BLaER1 (cell line): Measurements from ENCODE around the gene PCSK9.

ENCODE experiments used
- H3K27ac ChIP-seq: shearing (Covaris generic); formaldehyde crosslinking; 2 replicates; pipeline ENCODE4 v1.8.1; 2022
- H3K27me3 ChIP-seq: shearing (Covaris generic); formaldehyde crosslinking; 2 replicates; pipeline ENCODE4 v1.8.1; 2022
- H3K36me3 ChIP-seq: shearing (Covaris generic); formaldehyde crosslinking; 2 replicates; pipeline ENCODE4 v1.8.1; 2022
- H3K4me1 ChIP-seq: shearing (Covaris generic); formaldehyde crosslinking; 2 replicates; pipeline ENCODE4 v1.8.1; 2022
- H3K4me2 ChIP-seq: shearing (Covaris generic); formaldehyde crosslinking; 2 replicates; pipeline ENCODE4 v1.8.1; 2022
- H3K4me3 ChIP-seq: shearing (Covaris generic); formaldehyde crosslinking; 2 replicates; pipeline ENCODE4 v1.8.1; 2022
- H3K9ac ChIP-seq: shearing (Covaris generic); formaldehyde crosslinking; 2 replicates; pipeline ENCODE4 v1.8.1; 2022
- H3K9me3 ChIP-seq: shearing (Covaris generic); formaldehyde crosslinking; 2 replicates; pipeline ENCODE4 v1.8.1; 2022
- H4K20me1 ChIP-seq: shearing (Covaris generic); formaldehyde crosslinking; 2 replicates; pipeline ENCODE4 v1.8.1; 2022
- Cebpa-rat ChIP-seq: shearing (Covaris generic); IDR thresholded peaks from 2 replicates; pipeline ENCODE4 v1.8.1; 2022

PCSK9 gene

GRCh38 chr1:55043726-55044125, 4.4 kb downstream of the PCSK9 start:
- no peaks in the 10 kb centered on the region for H3K36me3 ChIP-seq
- no peaks in the 10 kb centered on the region for H3K9me3 ChIP-seq
- no peak overlapping the region for H3K4me3 ChIP-seq
- no peak for TF ChIP-seq Cebpa-rat
- no peaks in the 10 kb centered on the region for H4K20me1 ChIP-seq
- no peak overlapping the region for H3K27ac ChIP-seq
- H3K27me3 ChIP-seq: no peaks in the 10 kb centered on the region
- no peaks in the 10 kb centered on the region for H3K4me1 ChIP-seq
- no peak overlapping the region for H3K9ac ChIP-seq
- H3K4me2 ChIP-seq: no peak overlapping the region

- Histone ChIP-seq H4K20me1 (no peaks in the 10 kb centered on the region), H3K9me3 (no peaks in the 10 kb centered on the region), H3K4me1 (no peaks in the 10 kb centered on the region), H3K9ac (no peak overlapping the region), H3K27ac (no peak overlapping the region), H3K4me2 (no peak overlapping the region), H3K36me3 (no peaks in the 10 kb centered on the region), H3K27me3 (no peaks in the 10 kb centered on the region), H3K4me3 (no peak overlapping the region)
- no peak for TF ChIP-seq Cebpa-rat
Measured at GRCh38 chr1:55044617-55045397, 5.5 kb downstream of the PCSK9 start.

GRCh38 chr1:55045430-55045829, 6.1 kb downstream of the PCSK9 start:
- no peak for TF ChIP-seq Cebpa-rat
- no peaks in the 10 kb centered on the region for H4K20me1 ChIP-seq
- no peak overlapping the region for H3K4me2 ChIP-seq
- no peak overlapping the region for H3K9ac ChIP-seq
- H3K9me3 ChIP-seq: no peaks in the 10 kb centered on the region
- no peak overlapping the region for H3K4me3 ChIP-seq
- H3K36me3 ChIP-seq: no peaks in the 10 kb centered on the region
- H3K27ac ChIP-seq: no peak overlapping the region
- no peaks in the 10 kb centered on the region for H3K27me3 ChIP-seq
- no peaks in the 10 kb centered on the region for H3K4me1 ChIP-seq

GRCh38 chr1:55046871-55047270, 7.5 kb downstream of the PCSK9 start:
- no peaks in the 10 kb centered on the region for H4K20me1 ChIP-seq

GRCh38 chr1:55047611-55048010, 8.3 kb downstream of the PCSK9 start:
- H3K4me2 ChIP-seq: no peak overlapping the region
- H3K9me3 ChIP-seq: no peaks in the 10 kb centered on the region
- no peaks in the 10 kb centered on the region for H3K27me3 ChIP-seq
- TF ChIP-seq Cebpa-rat: no peak
- H3K4me3 ChIP-seq: no peak overlapping the region
- no peak overlapping the region for H3K27ac ChIP-seq
- 0 out of 2 replicates have a peak, but pooled peaks cover 5% of the 10 kb centered on the region for H3K4me1 ChIP-seq
- H4K20me1 ChIP-seq: no peaks in the 10 kb centered on the region
- H3K9ac ChIP-seq: no peak overlapping the region
- no peaks in the 10 kb centered on the region for H3K36me3 ChIP-seq

More at GRCh38 chr1:55046871-55047270, 7.5 kb downstream of the PCSK9 start:
- Histone ChIP-seq H3K27ac (no peak overlapping the region), H3K27me3 (no peaks in the 10 kb centered on the region), H3K9ac (no peak overlapping the region), H3K9me3 (no peaks in the 10 kb centered on the region), H3K4me1 (no peaks in the 10 kb centered on the region), H3K4me3 (no peak overlapping the region), H3K4me2 (no peak overlapping the region), H3K36me3 (no peaks in the 10 kb centered on the region)
- no peak for TF ChIP-seq Cebpa-rat

- no peaks in the 10 kb centered on the region for H3K36me3 ChIP-seq
Measured at GRCh38 chr1:55048453-55049270, 9.3 kb downstream of the PCSK9 start.

GRCh38 chr1:55049271-55049913, 10.0 kb downstream of the PCSK9 start:
- TF ChIP-seq Cebpa-rat: no peak
- no peaks in the 10 kb centered on the region for H3K27me3 ChIP-seq
- 0 out of 2 replicates have a peak, but pooled peaks cover 6% of the 10 kb centered on the region for H3K4me1 ChIP-seq
- no peak overlapping the region for H3K4me2 ChIP-seq
- no peak overlapping the region for H3K27ac ChIP-seq
- no peaks in the 10 kb centered on the region for H3K9me3 ChIP-seq
- H3K36me3 ChIP-seq: no peaks in the 10 kb centered on the region
- no peak overlapping the region for H3K9ac ChIP-seq
- H4K20me1 ChIP-seq: no peaks in the 10 kb centered on the region
- no peak overlapping the region for H3K4me3 ChIP-seq

More at GRCh38 chr1:55048453-55049270, 9.3 kb downstream of the PCSK9 start:
- Histone ChIP-seq H3K27me3 (no peaks in the 10 kb centered on the region), H3K4me2 (no peak overlapping the region), H3K4me3 (no peak overlapping the region), H3K27ac (no peak overlapping the region), H4K20me1 (no peaks in the 10 kb centered on the region), H3K9ac (no peak overlapping the region), H3K9me3 (no peaks in the 10 kb centered on the region), H3K4me1 (0 out of 2 replicates have a peak, but pooled peaks cover 6% of the 10 kb centered on the region)
- no peak for TF ChIP-seq Cebpa-rat

GRCh38 chr1:55049914-55050278, 10.5 kb downstream of the PCSK9 start:
- no peaks in the 10 kb centered on the region for H3K9me3 ChIP-seq
- H3K36me3 ChIP-seq: no peaks in the 10 kb centered on the region
- TF ChIP-seq Cebpa-rat: no peak
- no peak overlapping the region for H3K4me3 ChIP-seq
- H3K27me3 ChIP-seq: no peaks in the 10 kb centered on the region
- 0 out of 2 replicates have a peak, but pooled peaks cover 6% of the 10 kb centered on the region for H3K4me1 ChIP-seq
- H3K4me2 ChIP-seq: no peak overlapping the region
- H4K20me1 ChIP-seq: no peaks in the 10 kb centered on the region
- no peak overlapping the region for H3K9ac ChIP-seq
- H3K27ac ChIP-seq: no peak overlapping the region

- Histone ChIP-seq H3K36me3 (no peaks in the 10 kb centered on the region), H3K4me2 (no peak overlapping the region), H3K9ac (no peak overlapping the region), H3K27me3 (no peaks in the 10 kb centered on the region), H3K27ac (no peak overlapping the region), H3K4me1 (0 out of 2 replicates have a peak, but pooled peaks cover 6% of the 10 kb centered on the region), H3K9me3 (no peaks in the 10 kb centered on the region), H3K4me3 (no peak overlapping the region), H4K20me1 (no peaks in the 10 kb centered on the region)
- TF ChIP-seq Cebpa-rat: no peak
Measured at GRCh38 chr1:55050283-55050682, 10.9 kb downstream of the PCSK9 start.
